Glutamatergic neuron (in vitro differentiated cells): Measurements from ENCODE around the gene KCNQ1. TPM values are rescaled to one million over a fixed set of nuclear protein-coding genes. Genes with fewer than 3 reads are reported as not detected.

Experiments used
- DNase-seq: peaks from one replicate; pipeline ENCODE4 v3.0.0; 2022
- H3K27ac Mint-ChIP-seq: one replicate; pipeline ENCODE4 v1.8.0; 2020; ENCODE audit warnings: mild to moderate bottlenecking, mixed read lengths, inconsistent platforms; ENCODE audit not compliant: unreplicated experiment
- H3K27me3 Mint-ChIP-seq: one replicate; pipeline ENCODE4 v1.8.0; 2020; ENCODE audit warnings: mild to moderate bottlenecking, moderate library complexity, mixed read lengths, inconsistent platforms; ENCODE audit not compliant: unreplicated experiment
- H3K36me3 Mint-ChIP-seq: one replicate; pipeline ENCODE4 v1.8.0; 2020; ENCODE audit warnings: mild to moderate bottlenecking, mixed read lengths, inconsistent platforms; ENCODE audit not compliant: unreplicated experiment
- H3K4me1 Mint-ChIP-seq: one replicate; pipeline ENCODE4 v1.8.0; 2020; ENCODE audit warnings: mild to moderate bottlenecking, low read depth, mixed read lengths, inconsistent platforms; ENCODE audit not compliant: unreplicated experiment
- H3K4me3 Mint-ChIP-seq: one replicate; pipeline ENCODE4 v1.8.0; 2020; ENCODE audit warnings: mild to moderate bottlenecking, mixed read lengths, inconsistent platforms; ENCODE audit not compliant: unreplicated experiment
- H3K9me3 Mint-ChIP-seq: one replicate; pipeline ENCODE4 v1.8.0; 2020; ENCODE audit warnings: mild to moderate bottlenecking, moderate library complexity, mixed read lengths, inconsistent platforms; ENCODE audit not compliant: unreplicated experiment
- CTCF ChIP-seq: fragments of 200-600 bp; sonication (generic); IDR thresholded peaks from one replicate; pipeline ENCODE4 v1.5.0; 2021; ENCODE audit not compliant: partially characterized antibody, unreplicated experiment
- total RNA-seq: library from RNA; stranded (reverse); fragmentation: NEBNext Ultra II Directional; extraction: Animal tissue kit (Norgen Biotek cat#: 25700); gene quantifications from one replicate; pipeline ENCODE4 v1.2.1, GENCODE V29; 2021; ENCODE audit not compliant: unreplicated experiment

Gene KCNQ1
- total RNA-seq, 1 donor from 2014 or later: 0.44 TPM

GRCh38 chr11:2653198-2653551, 208.4 kb downstream of the KCNQ1 start:
- peaks cover 66% of the 10 kb centered on the region for H3K36me3 Mint-ChIP-seq
- TF ChIP-seq CTCF: no peak
- peaks cover 46% of the 10 kb centered on the region for H3K9me3 Mint-ChIP-seq
- H3K4me1 Mint-ChIP-seq: no peaks in the 10 kb centered on the region
- H3K4me3 Mint-ChIP-seq: no peak overlapping the region
- H3K27me3 Mint-ChIP-seq: peaks cover 18% of the 10 kb centered on the region
- H3K27ac Mint-ChIP-seq: no peak overlapping the region
- DNase-seq: no peak

- TF ChIP-seq CTCF: no peak
- Mint-ChIP-seq H3K36me3 (peaks cover 66% of the 10 kb centered on the region), H3K4me1 (peaks cover 2% of the 10 kb centered on the region), H3K27ac (no peak overlapping the region), H3K4me3 (peak overlapping the region; percentile 20), H3K9me3 (peaks cover 43% of the 10 kb centered on the region), H3K27me3 (peaks cover 20% of the 10 kb centered on the region)
- peak; percentile 54 for DNase-seq
Measured at GRCh38 chr11:2653930-2654739, 209.3 kb downstream of the KCNQ1 start.

- Mint-ChIP-seq H3K4me3 (no peak overlapping the region), H3K27ac (no peak overlapping the region), H3K27me3 (peaks cover 19% of the 10 kb centered on the region), H3K36me3 (peaks cover 63% of the 10 kb centered on the region), H3K9me3 (peaks cover 40% of the 10 kb centered on the region), H3K4me1 (peaks cover 2% of the 10 kb centered on the region)
- no peak for DNase-seq
- TF ChIP-seq CTCF: no peak
Measured at GRCh38 chr11:2655016-2655719, 210.4 kb downstream of the KCNQ1 start.

GRCh38 chr11:2655834-2656622, 211.2 kb downstream of the KCNQ1 start:
- Mint-ChIP-seq H3K27me3 (peaks cover 19% of the 10 kb centered on the region), H3K36me3 (peaks cover 63% of the 10 kb centered on the region), H3K4me1 (peaks cover 2% of the 10 kb centered on the region), H3K9me3 (peaks cover 34% of the 10 kb centered on the region), H3K4me3 (no peak overlapping the region), H3K27ac (no peak overlapping the region)
- no peak for DNase-seq
- no peak for TF ChIP-seq CTCF
